Measurements from ENCODE around the gene MACROD2. TPM values are rescaled to one million over a fixed set of nuclear protein-coding genes. Genes with fewer than 3 reads are reported as not detected.
A peak's percentile ranks its signal among the peaks of the same experiment; 100 is the strongest.

The MACROD2 gene
- polyA plus RNA-seq, 1 donor = 3.9 TPM

GRCh38 chr20:14712302-14712739 lies 717.0 kb downstream of the MACROD2 start:
- no peak for DNase-seq

GRCh38 chr20:14715400-14715799 lies 720.1 kb downstream of the MACROD2 start:
- DNase-seq = no peak

- DNase-seq = no peak
These were observed 721.1 kb downstream of the MACROD2 start for GRCh38 chr20:14716351-14716801.

- no peak for DNase-seq
These were observed 722.1 kb downstream of the MACROD2 start for GRCh38 chr20:14717134-14717999.

DNA sequence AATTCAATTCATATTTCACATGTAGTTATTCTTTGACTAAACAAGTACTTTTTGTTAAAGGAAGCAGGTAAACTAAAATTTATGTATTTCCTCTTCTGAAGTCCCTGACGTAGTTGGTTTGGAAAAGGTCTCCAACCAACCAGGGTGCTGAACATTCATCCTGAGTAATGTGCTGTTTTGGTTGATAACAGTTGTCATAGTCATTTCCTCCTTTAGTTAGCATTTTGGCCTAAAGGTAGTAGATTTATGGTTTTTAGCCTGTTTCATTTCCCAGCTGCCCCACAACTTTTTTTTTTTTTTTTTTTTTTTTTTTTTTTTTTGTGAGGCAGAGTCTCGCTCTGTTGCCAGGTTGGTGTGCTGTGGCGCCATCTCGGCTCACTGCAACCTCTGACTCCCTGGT lies 724.9 kb downstream of the MACROD2 start:
- no peak for DNase-seq

- DNase-seq = no peak
These were observed 726.7 kb downstream of the MACROD2 start for GRCh38 chr20:14721926-14722452.

DNA sequence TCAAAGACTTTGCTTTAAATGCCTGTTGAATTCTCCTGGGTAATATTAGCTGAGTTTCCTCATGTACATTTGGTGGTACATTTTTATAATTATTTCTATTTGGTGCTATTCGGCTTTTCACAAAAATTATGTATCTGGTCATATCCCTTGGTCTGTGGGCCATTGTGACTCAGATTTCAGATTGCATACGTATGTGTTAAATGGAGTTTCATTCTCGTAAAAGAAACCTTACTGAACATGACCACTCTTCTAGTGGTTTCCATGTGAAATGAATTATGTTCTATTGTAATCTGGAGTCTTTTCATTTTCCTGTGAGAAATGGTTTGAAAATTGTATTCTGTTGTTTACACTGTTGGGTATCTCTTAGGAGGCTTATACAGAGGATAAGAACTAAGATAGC lies 728.3 kb downstream of the MACROD2 start:
- DNase-seq = no peak

DNA sequence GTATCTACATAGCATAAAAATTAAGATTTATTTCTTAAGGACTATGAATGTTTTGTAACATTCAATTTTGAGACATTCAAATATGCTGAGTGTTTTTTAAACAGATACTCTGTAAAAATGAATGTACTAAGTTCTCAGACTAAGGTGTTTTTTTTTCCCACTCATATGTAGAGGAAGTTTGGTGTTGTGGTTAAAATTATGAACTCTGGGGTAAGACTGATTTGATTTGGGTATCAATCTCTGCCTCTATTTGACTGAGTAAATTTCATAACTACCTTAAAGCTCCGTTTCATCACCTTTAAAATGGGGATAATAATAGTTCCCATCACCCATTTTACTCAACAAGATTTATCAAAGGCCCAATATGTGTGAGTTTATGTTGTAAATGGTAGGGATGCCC lies 728.7 kb downstream of the MACROD2 start:
- no peak for DNase-seq

- peak; percentile 23 for DNase-seq
These were observed 729.2 kb downstream of the MACROD2 start for GRCh38 chr20:14724468-14724867.

GRCh38 chr20:14726591-14726990 lies 731.3 kb downstream of the MACROD2 start:
- DNase-seq = peak; percentile 36

DNA sequence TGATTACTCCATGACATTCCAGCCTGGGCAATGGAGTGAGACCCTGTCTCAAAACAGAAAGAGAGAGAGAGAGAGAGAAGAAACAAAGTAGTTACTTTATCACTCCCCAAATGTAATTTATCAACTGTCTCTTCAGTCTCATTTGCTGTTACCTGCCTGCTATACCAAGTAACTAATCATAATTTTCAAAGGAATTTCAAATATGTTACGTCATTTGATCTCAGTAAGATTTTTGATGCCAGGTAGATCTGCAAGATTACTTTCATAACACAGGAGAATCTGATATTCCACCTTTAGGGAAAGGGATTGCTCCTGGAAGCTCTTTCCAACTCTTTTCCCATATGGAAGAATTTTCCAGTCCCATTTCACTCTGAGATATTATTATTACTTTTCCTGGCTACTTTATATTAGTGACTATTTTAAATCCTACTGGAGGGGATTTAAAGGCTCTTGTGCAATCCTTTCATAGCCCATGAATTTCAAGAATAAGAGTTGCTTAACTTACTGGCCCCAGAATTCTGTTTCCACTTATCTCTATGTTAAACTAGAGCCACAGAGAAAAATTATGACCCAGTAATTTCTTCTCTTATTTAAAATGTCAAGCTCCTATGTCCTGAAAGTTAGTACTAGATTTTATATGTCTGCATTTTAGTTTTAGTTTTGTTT lies 732.3 kb downstream of the MACROD2 start:
- DNase-seq = peak; percentile 45

- DNase-seq = no peak
These were observed 734.1 kb downstream of the MACROD2 start for GRCh38 chr20:14729390-14729789.

GRCh38 chr20:14732343-14732742 lies 737.0 kb downstream of the MACROD2 start:
- no peak for DNase-seq

- no peak for DNase-seq
These were observed 737.7 kb downstream of the MACROD2 start for GRCh38 chr20:14732996-14733395.

DNA sequence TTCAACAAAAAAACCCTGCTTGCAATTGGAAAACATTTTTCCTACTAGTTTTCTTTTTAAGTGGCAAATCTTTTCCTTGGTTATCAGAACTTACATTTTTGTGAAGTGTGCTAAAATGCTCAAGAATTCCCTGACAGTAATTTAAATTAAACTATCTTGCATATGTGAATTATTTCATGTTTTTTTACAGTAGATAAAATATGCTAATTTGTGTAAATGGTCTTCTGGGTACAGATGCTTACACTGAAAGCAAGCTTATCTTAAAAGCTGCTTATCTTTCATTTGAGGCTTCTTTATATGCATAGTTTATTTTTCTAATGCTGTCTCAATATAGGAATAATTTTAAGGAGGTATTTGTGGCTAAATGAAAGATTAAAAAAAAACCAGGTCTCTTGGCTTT lies 745.1 kb downstream of the MACROD2 start:
- no peak for DNase-seq

DNA sequence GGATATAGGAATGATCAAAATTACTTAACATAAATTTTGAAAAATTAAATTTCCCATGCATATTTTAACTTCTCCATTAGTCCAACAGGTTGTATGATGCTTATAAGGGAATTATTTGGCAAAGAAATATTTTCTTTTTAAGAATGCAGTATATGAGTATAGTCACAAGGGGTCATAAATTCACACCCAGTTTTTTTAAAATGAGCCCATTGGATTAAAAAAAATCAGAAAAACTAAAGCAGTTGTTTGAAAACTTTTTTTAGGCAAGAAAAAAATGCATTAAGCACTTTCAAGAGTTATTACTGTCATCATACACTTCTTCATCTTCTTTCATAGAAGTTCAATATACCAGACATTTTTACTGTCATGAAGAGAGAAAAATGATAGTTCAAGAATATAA lies 746.3 kb downstream of the MACROD2 start:
- no peak for DNase-seq

GRCh38 chr20:14744723-14745122 lies 749.4 kb downstream of the MACROD2 start:
- DNase-seq = no peak

GRCh38 chr20:14745830-14746229 lies 750.5 kb downstream of the MACROD2 start:
- no peak for DNase-seq

- no peak for DNase-seq
These were observed 755.9 kb downstream of the MACROD2 start for GRCh38 chr20:14751191-14751590.

DNA sequence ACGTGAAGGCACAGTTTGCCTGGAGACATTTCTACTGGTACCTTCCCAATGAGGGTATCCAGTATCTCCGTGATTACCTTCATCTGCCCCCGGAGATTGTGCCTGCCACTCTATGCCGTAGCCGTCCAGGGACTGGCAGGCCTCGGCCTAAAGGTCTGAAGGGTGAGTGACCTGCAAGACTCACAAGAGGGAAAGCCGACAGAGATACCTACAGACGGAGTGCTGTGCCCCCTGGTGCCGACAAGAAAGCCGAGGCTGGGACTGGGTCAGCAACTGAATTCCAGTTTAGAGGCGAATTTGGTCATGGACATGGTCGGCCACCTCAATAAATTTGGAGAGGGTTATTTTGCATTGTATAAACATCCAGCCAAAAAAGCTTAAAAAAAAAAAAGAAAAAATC lies 762.4 kb downstream of the MACROD2 start:
- no peak for DNase-seq

GRCh38 chr20:14758356-14758755 lies 763.0 kb downstream of the MACROD2 start:
- no peak for DNase-seq

DNA sequence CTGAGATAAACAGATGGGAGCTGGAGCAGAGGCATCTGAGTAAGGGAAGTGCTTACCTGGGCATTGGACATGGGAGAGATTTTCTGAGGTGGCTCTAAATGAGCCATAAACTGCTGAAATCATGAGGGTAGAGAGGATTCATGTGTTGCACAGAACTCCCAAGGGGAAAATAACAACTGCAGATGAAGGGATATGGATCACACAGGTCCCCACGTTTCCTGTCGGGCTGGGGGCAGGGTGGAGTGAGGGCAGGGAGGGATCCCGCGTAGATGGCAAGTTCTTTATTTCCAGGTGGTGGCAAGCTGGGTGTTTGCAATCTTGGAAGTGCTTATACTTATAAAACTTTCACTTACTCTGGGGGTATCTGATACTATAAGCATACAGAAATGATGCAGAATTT lies 764.7 kb downstream of the MACROD2 start:
- no peak for DNase-seq

GRCh38 chr20:14761903-14762302 lies 766.6 kb downstream of the MACROD2 start:
- DNase-seq = no peak
